Retinal pigment epithelial cell (primary cell): Measurements from ENCODE around the gene IFNGR2.
"Not testable (repeated sequence)": the region's sequence is repeated elsewhere in the genome, so short reads cannot be mapped to it uniquely, and the experiment has no call there.

ENCODE experiments used
- DNase-seq: peaks from one replicate; pipeline ENCODE4 v3.0.0-alpha.2; 2010; ENCODE audit warnings: low read depth
- H3K4me3 ChIP-seq: 2 replicates; pipeline ENCODE4 v1.5.1; 2011; ENCODE audit warnings: mild to moderate bottlenecking, low read length, control low read depth, moderate library complexity
- TF ChIP-seq, protein P1 (sequence below): conservative IDR thresholded peaks from 2 replicates; pipeline ENCODE4 v1.5.1; 2011; ENCODE audit warnings: low read depth, low read length, control low read depth, inconsistent platforms

The IFNGR2 gene

DNA sequence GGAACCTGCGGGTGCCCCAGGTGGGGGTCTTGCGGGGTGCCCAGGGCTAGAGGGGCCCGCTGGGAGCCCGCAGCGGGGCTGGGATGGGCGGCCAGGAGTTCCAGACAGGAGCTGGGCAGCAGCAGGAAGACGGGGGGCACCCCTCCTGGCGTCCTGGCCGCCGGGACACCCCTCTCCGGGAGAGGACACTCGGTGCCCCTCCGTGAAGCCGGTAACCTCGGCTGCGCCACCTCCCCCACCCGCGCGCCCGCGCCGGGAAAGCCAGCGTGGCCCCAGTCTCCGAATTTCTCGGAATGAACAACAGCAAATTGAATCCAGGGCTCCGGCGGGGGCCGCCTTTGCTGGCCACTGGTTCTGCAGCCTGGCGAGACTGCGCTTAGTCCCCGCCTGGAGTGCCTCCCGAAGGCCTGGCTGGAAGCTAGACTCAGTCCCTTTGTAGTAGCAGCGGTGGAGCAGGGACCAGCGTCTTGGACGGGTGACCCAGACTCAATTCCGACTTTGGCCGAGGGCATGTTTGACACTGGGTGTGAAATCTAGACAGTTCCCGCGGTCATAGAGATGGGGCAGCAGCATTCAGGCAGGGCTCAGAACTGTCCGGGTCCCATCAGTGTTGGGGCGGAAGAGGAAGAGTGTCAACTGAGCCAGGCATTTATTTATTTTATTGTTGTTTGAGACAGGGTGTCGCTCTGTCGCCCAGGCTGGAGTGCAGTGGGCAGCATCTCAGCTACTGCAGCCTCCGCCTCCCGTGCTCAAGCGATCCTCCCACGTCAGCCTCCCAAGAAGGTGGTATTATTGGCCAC, 773 bp downstream of the IFNGR2 start:
- DNase-seq, result no peak
- H3K4me3 ChIP-seq, result peak overlapping the region; percentile 77
- TF ChIP-seq, protein P1, sequence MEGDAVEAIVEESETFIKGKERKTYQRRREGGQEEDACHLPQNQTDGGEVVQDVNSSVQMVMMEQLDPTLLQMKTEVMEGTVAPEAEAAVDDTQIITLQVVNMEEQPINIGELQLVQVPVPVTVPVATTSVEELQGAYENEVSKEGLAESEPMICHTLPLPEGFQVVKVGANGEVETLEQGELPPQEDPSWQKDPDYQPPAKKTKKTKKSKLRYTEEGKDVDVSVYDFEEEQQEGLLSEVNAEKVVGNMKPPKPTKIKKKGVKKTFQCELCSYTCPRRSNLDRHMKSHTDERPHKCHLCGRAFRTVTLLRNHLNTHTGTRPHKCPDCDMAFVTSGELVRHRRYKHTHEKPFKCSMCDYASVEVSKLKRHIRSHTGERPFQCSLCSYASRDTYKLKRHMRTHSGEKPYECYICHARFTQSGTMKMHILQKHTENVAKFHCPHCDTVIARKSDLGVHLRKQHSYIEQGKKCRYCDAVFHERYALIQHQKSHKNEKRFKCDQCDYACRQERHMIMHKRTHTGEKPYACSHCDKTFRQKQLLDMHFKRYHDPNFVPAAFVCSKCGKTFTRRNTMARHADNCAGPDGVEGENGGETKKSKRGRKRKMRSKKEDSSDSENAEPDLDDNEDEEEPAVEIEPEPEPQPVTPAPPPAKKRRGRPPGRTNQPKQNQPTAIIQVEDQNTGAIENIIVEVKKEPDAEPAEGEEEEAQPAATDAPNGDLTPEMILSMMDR, result peak; percentile 1

GRCh38 chr21:33406493-33406892, 3.3 kb downstream of the IFNGR2 start:
- DNase-seq, result no peak
- TF ChIP-seq, protein P1, result no peak
- H3K4me3 ChIP-seq, result no peak overlapping the region

GRCh38 chr21:33411949-33412430, 8.8 kb downstream of the IFNGR2 start:
- H3K4me3 ChIP-seq, result no peak overlapping the region
- DNase-seq, result no peak
- TF ChIP-seq, protein P1, result no peak

DNA sequence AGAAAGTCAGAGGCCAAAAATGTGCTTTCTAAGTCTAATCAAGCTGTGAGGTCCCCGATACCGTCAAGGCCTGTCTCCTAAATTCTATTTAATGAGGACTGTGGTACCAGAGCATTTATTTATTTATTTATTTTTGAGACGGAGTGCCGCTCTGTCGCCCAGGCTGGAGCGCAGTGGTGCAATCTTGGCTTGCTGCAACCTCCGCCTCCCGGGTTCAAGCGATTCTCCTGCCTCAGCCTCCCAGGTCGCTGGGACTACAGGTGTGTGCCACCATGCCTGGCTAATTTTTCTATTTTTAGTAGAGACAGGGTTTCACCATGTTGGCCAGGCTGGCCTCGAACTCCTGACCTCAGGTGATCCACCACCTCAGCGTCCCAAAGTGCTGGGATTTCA, 9.2 kb downstream of the IFNGR2 start:
- not testable (repeated sequence) for DNase-seq

GRCh38 chr21:33412832-33413519, 9.8 kb downstream of the IFNGR2 start:
- no peak overlapping the region for H3K4me3 ChIP-seq
- DNase-seq, result no peak
- TF ChIP-seq, protein P1, result no peak

More for the DNA sequence above, 9.2 kb downstream of the IFNGR2 start:
- not testable (repeated sequence) for H3K4me3 ChIP-seq

DNA sequence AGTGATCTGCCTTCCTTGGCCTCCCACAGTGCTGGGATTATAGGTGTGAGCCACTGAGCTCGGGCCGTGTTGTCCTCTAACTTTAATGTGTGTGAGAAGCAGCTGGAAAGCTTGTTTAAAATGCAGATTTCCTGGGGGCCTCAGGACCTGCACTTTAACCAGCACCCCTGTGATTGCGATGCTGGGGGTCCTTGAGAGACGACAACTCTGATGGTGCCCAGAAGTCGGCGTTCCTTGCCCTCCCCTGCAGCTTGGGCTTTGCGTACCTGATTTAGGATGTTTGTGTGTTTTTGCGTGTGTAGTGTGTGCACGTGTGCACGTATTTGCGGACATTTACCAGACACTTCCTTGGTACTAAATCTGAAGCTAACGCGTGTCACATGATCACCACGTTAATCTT, 10.9 kb downstream of the IFNGR2 start:
- DNase-seq, result no peak
- H3K4me3 ChIP-seq, result no peak overlapping the region

GRCh38 chr21:33414926-33415325, 11.7 kb downstream of the IFNGR2 start:
- no peak for DNase-seq
- no peak overlapping the region for H3K4me3 ChIP-seq
- TF ChIP-seq, protein P1, result no peak

More for the DNA sequence above, 10.9 kb downstream of the IFNGR2 start:
- TF ChIP-seq, protein P1, result no peak
